GM19455 (cell line): ENCODE measurements around the gene ELAC1.
"Not testable (repeated sequence)": the region's sequence is repeated elsewhere in the genome, so short reads cannot be mapped to it uniquely, and the experiment has no call there.

Source experiments
- ATAC-seq: cut with Tn5 transposase; IDR thresholded peaks from one replicate; pipeline ENCODE4 v1.9.1; 2021; ENCODE audit not compliant: unreplicated experiment

Gene ELAC1

DNA sequence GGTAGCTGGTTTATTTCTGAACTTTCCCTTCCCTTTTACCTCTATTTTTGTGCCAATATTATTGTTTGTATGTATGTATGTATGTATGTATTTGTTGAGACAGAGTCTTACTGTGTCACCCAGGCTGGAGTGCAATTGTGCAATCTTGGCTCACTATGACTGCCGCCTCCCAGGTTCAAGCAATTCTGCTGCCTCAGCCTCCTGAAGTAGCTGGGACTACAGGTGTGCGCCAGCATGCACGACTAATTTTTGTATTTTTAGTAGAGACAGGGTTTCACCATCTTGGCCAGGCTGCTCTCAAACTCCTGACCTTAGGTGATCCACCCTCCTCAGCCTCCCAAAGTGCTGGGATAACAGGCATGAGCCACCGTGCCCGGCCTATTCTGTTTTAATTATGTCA, 4.6 kb downstream of the ELAC1 start:
- ATAC-seq, result not testable (repeated sequence)

DNA sequence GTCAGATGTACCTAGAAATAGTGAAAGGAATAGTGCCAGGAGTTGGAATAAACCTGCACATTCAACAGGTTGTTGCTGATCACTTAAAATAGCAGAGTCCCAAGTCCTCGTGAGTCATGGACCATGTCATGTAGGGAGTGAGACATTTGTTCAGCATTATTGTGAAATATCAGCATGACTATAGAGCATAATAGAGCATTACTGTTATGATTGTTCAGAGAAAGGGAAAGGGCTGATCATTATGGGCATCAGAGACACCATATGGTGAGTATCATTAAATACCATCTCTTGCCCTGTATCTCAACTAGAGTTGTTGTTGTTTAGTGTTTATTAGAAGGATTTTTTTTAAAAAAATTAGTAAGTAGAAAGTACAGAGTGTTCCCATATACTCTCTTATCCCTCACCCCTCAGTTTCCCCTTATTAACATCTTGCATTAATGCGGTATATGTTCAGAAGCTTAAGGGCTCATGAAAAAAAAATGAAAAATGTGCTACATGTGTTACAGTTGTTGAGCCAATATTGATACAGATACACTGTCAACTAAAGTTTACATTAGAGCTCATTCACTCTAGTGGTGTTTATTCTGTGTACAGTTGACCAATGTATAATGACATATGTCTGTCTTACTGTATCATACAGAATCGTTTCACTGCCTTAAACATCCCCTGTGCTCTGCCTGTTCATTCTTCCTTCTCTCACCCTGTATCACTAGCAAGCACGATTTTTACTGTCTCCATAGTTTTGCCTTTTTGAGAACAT, 5.7 kb downstream of the ELAC1 start:
- no peak for ATAC-seq

DNA sequence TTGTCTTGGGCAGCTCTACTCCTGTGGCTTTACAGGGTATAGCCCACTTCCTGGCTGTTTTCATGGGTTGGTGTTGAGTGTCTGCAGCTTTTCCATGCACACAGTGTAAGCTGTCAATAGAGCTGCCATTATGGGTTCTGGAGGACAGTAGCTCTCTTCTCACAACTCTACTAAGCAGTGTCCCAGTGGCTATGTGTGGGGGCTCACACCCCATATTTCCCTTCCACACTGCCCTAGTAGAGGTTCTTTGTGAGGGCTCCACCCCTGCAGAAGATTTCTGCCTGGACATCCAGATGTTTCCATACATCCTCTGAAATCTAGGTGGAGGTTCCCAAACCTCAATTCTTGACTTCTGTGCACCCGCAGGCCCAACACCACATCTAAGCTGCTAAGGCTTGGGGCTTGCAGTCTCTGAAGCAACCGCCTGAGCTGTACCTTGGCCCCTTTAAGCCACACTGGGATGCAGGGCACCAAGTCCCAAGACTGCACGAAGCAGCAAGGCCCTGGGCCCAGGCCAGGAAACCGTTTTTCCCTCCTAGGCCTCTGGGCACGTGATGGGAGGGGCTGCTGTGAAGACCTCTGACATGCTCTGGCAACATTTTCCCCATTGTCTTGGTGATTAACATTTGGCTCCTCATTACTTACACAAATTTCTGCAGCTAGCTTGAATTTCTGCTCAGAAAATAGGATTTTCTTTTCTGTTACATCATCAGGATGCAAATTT, 9.4 kb downstream of the ELAC1 start:
- no peak for ATAC-seq

DNA sequence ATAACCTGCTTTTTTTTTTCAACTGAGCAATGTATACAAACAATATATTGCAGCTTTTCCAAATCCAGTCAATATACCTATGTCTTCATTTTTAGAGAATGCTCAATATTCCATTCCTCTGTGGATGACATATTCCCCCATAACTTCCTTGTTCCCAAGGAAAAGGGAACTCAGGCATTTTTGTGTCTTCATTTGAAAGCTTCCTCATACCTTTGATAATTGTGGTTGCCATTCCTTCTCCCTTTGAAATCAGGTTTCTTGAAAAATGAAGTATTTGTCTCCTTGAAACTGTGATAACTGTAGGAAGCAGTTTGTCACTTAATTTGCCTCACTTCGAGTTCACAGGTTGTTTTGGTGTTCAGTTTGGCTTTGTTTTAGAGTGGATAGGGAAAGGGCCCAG, 13.5 kb downstream of the ELAC1 start:
- ATAC-seq, result no peak

DNA sequence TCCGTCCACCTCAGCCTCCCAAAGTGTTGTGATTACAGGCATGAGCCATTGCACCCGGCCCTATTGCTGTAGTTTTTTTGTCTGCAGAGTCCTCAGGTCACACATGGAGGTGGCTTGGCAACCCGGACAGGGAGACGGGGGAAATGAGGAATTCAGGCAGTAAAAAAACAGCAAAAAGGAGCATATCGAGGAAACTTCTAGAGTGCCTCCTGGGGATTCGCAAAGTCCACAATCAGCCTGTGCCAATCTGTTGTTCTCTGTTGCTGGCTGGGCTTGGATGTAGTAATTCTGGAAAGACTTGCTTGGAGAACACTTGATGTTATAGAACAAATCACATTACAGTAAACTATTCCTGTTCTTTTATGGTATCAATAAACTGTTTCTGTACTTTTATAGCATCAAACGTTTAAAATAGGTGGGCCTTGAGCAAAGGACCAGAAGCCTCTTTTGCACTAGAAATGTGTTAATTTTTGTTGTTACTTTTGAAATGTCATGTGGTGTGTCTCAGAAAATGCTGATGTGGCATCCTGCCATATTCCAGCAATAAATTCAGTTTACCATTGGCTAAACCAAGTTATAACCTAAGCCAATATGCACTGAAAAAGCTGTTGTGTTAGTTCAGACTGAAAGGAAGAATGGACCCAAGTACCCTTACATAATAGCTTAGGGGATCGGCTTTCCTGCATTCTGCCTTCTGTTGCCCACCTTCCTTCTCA, 14.4 kb downstream of the ELAC1 start:
- no peak for ATAC-seq

DNA sequence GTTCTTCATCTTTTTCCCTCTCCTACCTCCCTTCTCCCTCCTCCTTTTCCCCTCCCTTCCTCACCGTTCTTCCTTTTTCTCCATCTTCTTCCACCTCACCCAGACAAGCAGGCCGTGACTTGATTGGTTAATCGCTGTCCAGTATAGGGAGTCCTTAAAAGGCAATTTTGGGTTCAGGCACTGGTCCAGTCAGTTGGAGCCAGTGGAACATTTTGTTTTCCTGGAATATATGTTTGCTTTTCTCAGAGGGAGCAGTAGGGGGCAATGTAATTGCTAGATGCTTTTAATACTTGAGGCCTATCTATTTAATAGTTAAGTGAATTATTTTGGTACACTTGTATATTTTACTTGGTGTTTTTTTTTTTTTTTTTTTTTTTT, 15.0 kb downstream of the ELAC1 start:
- no peak for ATAC-seq

DNA sequence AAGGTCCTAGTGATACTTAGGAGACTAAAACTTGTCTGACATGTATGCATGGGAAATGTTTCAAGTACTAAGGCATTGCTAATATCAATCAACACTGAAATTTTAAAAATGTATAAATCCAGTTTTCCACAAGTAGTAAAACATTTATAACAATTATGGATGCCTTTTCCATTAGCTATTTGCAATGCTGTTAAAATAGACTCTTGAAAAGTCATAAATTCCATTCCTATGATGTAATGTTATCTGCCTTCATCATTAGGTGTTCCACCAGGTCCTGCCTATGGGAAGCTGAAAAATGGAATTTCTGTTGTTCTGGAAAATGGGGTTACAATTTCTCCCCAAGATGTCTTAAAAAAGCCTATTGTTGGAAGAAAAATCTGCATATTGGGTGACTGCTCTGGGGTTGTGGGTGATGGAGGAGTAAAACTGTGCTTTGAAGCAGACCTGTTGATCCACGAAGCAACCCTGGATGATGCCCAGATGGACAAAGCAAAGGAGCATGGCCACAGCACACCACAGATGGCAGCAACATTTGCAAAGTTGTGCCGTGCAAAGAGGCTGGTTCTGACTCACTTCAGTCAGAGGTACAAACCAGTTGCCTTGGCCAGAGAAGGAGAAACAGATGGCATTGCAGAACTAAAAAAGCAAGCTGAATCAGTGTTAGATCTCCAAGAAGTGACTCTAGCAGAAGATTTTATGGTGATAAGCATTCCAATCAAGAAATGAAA, 18.7 kb downstream of the ELAC1 start:
- no peak for ATAC-seq

DNA sequence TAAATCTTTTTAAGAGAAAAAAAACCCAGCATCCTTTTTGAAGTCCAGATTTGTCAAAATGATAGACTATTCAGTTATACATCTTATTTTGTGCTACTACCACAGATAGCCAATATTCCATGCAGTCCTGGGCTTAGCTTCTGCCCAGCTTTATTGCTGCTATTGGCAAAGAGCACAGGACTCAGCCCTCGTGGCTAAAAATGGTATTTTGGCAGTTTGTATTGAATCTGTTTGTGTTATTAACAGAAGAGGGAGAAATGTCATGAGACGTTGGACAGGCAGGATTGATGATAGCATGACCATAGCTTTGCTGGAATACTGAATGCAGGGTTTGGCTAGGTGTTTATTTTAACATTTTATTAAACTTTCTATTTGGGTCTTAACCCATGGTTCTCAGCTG, 19.4 kb downstream of the ELAC1 start:
- no peak for ATAC-seq

DNA sequence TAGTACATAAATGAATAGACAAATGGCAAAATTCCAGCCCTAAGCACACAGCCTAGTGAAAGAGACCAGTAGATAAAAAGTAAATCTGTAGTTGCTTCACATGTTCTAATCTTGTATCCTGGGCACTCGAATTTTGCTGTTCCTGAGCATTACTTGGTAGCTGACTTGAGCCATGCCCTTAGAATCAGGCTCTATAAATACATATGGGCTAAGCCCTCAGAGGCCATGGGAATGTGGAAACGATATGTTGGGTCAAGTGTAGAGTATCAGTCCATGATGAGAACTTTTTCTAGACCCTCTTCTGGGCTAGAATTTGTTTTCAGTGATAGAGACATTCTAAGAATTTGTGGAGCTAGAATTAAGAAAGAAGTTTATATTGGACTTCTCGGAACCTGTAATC, 21.9 kb downstream of the ELAC1 start:
- ATAC-seq, result no peak

DNA sequence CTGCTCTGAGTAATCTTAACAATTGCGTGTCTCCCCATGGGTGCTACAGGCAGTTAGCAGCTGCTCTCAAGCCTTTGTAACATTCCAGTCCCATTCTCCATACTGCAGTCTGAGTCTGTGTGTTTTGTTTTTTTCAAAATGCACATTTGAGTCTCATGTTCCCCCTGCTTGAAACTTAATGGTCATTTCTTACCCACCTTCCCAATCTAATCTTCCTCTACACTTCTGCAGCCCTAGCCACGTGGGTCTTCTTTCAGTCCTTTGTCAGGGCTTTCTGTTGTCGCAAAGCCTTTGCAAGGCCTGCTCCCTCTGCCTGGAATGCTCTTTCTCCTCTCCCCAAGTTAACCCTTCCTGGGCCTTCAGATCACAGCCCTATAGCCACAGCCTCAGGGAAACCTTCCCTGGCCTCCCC, 24.5 kb downstream of the ELAC1 start:
- no peak for ATAC-seq

DNA sequence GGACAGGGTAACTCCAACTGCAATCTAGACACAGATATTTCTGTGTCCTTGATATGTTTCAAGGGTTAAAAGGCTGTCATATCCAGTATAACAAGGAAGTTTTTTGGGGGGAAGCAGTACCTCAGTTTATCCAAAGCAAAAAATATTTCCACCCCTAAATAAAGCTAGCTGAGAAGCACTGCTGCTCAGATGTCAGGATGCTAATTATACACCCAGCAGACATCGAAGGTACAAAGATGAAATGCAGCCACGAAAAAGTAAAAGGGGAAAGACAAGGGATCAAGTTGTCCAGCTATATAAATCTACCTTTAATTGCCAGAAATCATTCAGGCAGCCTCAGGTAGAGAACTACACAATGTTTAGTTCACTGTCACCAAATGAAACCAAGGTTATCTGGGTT, 26.2 kb downstream of the ELAC1 start:
- ATAC-seq, result no peak

DNA sequence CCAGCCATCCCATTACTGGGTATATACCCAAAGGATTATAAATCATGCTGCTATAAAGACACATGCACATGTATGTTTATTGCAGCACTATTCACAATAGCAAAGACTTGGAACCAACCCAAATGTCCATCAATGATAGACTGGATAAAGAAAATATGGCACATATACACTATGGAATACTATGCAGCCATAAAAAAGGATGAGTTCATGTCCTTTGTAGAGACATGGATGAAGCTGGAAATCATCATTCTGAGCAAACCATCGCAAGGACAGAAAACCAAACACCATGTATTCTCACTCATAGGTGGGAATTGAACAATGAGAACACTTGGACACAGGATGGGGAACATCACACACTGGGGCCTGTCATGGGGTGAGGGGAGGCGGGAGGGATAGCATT, 35.3 kb downstream of the ELAC1 start:
- not testable (repeated sequence) for ATAC-seq

DNA sequence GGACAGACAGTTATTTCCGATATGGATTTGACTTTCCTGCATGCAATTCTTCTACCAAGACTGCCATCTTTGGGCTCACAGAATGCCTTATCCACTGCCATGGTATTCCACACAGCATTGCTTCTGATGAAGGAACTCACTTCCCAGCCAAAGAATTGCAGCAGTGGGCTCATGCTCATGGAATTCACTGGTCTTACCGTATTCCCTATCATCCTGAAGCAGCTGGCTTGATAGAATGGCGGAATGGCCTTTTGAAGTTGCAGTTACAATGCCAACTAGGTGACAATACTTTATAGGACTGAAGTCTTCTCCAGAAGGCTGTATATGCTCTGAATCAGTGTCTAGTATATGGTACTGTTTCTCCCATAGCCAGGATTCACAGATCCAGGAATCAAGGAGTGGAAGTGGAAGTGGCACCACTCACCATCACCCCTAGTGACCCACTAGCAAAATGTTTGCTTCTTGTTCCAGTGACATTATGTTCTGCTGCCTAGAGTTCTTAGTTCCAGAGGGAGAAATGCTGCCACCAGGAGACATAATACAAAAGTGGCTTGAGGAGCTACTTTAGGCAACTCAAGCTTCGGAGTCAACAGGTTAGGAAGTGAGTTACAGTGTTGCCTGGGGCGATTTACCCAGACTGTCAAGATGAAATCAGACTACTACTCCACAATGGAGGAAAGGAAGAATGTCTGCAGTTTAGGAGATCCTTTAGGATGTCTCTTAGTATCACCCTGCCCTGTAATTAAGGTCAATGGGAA, 38.4 kb downstream of the ELAC1 start:
- ATAC-seq, result no peak

DNA sequence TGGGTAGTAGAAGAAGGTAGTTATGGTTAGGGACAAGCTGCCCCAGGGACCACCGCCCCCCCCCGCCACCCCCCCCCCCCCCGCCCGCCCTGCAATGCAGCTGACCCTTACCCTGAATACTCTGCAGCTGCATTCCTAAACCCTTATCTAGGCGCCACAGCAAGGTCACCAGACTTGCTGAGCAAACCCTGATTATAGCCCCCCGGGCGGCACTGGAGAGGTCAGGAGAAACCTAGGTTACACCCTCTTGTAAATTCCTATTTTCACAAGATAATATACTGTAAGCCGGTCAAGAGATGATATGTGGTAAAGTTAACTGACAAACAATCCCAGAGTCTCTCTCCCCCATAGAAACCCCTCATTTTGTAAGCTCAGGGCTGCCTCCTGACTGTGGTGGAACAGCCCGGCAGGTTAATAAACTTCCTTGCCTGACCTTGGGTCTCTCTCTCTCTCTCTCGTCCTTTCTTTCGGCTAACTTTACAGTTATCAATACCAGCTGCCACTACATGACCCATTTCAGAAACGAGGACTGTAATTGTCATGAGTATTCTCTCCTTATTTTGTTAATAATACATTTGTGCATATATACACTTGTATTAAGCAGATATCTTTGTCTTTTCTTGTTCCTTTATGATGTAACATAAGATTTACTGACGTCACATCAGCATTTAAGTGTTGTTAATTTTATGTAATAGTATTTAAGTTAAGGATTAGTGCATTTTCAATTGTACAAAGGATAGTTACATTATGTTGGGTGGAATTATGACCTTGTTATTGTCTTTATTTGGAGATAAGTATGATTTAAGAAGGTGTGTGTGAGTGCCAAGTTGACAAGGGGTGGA, 39.3 kb downstream of the ELAC1 start:
- no peak for ATAC-seq

DNA sequence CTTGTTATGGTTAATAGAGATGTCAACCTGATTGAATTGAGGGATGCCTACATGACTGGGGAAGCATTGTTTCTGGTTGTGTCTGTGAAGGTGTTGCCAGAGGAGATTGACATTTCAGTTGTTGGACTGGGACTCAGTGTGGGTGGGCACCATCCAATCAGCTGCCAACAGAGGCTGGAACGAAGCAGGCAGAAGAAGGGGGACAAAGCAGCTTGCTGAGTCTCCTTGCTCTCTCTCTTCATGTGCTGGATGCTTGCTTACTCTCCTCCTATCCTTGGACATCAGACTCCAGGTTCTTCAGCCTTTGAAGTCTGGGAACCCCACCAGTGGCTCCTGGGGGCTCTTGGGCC, 39.9 kb downstream of the ELAC1 start:
- no peak for ATAC-seq

DNA sequence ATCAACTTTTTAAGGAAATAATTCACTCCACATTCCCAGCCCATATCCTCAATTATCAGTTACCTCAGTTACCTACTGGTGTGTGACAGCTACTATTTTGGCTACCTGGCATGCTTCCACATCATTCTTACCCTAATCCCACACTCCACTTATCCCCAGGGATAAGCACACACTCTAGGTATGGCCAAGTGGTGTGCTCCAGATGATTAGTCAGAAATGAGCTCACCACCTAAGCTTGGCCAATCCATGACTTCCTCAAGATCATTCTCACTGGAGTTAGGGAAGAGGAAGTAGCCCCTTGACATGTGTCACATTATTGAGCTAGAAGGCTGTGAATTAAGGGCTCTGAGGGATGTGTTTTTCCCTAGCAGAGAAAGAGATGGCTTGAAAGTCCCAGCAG, 41.2 kb downstream of the ELAC1 start:
- ATAC-seq, result no peak

DNA sequence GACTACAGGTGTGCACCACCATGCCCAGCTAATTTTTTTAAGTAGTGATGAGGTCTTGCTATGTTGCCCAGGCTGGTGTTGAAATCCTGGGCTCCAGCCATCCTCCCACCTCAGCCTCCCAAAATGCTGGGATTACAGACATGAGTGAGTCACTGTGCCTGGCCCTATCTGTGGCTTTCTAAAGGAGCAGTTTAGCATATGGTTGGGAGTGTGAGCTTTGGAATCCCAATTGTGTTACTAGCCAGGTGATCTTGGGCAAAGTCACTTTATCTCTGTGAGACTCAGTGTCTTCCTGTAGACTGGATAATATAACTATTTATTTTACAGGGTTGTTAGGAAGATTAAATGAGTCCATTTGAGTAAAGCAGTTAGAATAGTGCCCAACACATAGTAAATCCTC, 42.4 kb downstream of the ELAC1 start:
- no peak for ATAC-seq

DNA sequence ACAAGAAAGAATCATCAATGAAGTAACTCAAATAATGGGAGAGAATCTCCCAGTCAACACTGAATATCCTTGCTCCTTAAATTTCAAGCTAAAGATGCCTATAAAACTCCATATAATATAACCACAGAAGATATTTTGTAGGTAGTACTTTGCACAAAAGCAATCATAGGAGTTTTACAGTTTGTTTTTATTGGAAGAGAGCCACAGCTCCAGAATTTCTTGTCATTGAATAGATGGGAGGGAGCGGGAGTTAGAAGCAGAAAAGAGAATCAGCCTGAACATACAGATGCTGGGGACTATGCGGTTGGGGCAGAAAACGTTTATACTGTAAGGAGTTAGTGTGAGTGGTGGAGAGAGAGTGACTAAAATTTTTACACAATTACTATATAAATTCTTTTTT, 43.9 kb downstream of the ELAC1 start:
- no peak for ATAC-seq

DNA sequence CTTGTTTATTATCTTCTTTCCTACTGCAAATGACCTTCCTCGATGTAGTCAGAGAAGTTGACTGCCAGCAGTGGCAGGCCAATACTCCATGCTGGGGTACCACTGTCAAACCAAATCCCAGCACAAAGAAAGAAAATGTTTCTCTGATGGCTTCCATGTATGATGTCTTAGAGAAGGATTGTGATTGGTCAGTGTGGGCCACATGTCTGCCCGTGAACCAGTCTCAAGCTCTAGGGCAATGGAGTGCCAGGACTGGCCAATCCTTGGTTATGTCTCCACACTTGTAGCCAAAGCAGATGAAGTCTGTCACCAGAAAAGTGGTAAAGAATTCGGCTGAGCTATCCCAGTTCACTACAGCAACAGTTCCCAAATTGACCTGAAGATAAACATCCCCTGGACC, 44.6 kb downstream of the ELAC1 start:
- no peak for ATAC-seq

DNA sequence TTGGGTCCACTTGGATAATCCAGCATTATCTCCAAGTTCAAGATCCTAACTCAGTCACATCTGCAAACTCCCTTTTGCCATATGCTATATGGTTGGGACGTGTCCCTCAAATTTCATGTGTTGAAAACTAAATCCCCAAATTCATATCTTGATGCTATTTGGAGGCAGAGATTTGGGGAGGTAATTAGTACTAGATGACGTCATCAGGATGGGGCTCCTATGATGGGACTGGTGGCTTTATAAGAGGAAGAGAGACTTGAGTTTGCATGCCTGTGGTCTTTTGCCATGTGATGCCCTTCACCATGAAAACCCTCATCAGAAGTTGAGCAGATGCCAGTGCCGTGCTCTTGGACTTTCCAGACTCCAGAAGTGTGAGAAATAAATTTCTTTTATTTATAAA, 45.4 kb downstream of the ELAC1 start:
- no peak for ATAC-seq
